Neural cell (in vitro differentiated cells): ENCODE measurements around the gene GEMIN2.

Source experiments
- CTCF ChIP-seq: fragments of 450-650 bp; IDR thresholded peaks from 2 replicates; pipeline ENCODE4 v1.5.1; 2014; ENCODE audit warnings: antibody characterized with exemption, mild to moderate bottlenecking, moderate library complexity; ENCODE audit not compliant: poor library complexity, severe bottlenecking
- EP300 ChIP-seq: fragments of 450-650 bp; conservative IDR thresholded peaks from 2 replicates; pipeline ENCODE4 v1.6.1; 2014; ENCODE audit warnings: antibody characterized with exemption, mild to moderate bottlenecking, moderate library complexity; ENCODE audit not compliant: poor library complexity, severe bottlenecking
- EZH2 ChIP-seq: fragments of 200-600, 300-800 bp; shearing (Covaris generic), sonication (generic); IDR thresholded peaks from 2 replicates; pipeline ENCODE4 v1.6.1; 2014; ENCODE audit warnings: antibody characterized with exemption, low read length, borderline replicate concordance, mild to moderate bottlenecking; ENCODE audit not compliant: insufficient read depth, poor library complexity, severe bottlenecking
- MXI1 ChIP-seq: fragments of 450-650 bp; conservative IDR thresholded peaks from 2 replicates; pipeline ENCODE4 v1.6.1; 2014; ENCODE audit warnings: antibody characterized with exemption, mild to moderate bottlenecking; ENCODE audit not compliant: poor library complexity, severe bottlenecking
- POLR2AphosphoS5 ChIP-seq: IDR thresholded peaks from 2 replicates; pipeline ENCODE4 v1.6.1; 2012
- RAD21 ChIP-seq: fragments of 450-650 bp; conservative IDR thresholded peaks from 2 replicates; pipeline ENCODE4 v1.6.1; 2014; ENCODE audit warnings: antibody characterized with exemption, mild to moderate bottlenecking, moderate library complexity
- REST ChIP-seq: IDR thresholded peaks from 2 replicates; pipeline ENCODE4 v1.6.1; 2012; ENCODE audit warnings: borderline replicate concordance
- SMC3 ChIP-seq: fragments of 450-650 bp; conservative IDR thresholded peaks from 2 replicates; pipeline ENCODE4 v1.6.1; 2014; ENCODE audit warnings: antibody characterized with exemption, mild to moderate bottlenecking, moderate library complexity; ENCODE audit not compliant: poor library complexity
- TAF1 ChIP-seq: IDR thresholded peaks from 2 replicates; pipeline ENCODE4 v1.6.1; 2012; ENCODE audit warnings: low read depth

- no peak for TF ChIP-seq SMC3
- TF ChIP-seq CTCF = no peak
- TF ChIP-seq RAD21 = no peak
- TF ChIP-seq EZH2 = no peak
- no peak for TF ChIP-seq POLR2AphosphoS5
- TF ChIP-seq EP300 = no peak
- TF ChIP-seq MXI1 = no peak
- TF ChIP-seq TAF1 = no peak
- no peak for TF ChIP-seq REST
These were observed 24.3 kb downstream of the GEMIN2 start for GRCh38 chr14:39138440-39138839.
